Neural progenitor cell (in vitro differentiated cells): ENCODE measurements around the gene FOXL3.

Source experiments
- CTCF ChIP-seq: fragments of 200-600 bp; sonication (generic); IDR thresholded peaks from 2 replicates; pipeline ENCODE4 v1.5.1; 2017; ENCODE audit warnings: antibody characterized with exemption, mild to moderate bottlenecking
- EZH2 ChIP-seq: fragments of 200-600 bp; sonication (generic); IDR thresholded peaks from 2 replicates; pipeline ENCODE4 v1.6.1; 2017; ENCODE audit warnings: antibody characterized with exemption, mild to moderate bottlenecking, moderate library complexity

- TF ChIP-seq CTCF = no peak
- no peak for TF ChIP-seq EZH2
Observed at GRCh38 chr7:322708-323111, 32.7 kb downstream of the FOXL3 start.
